ENCODE measurements around the gene GPRIN2. TPM values are rescaled to one million over a fixed set of nuclear protein-coding genes. Genes with fewer than 3 reads are reported as not detected.

Gene GPRIN2
- total RNA-seq, 1 experiment from 2014 or later, result 12.8 TPM

GRCh38 chr10:46545861-46546590 lies 10.4 kb downstream of the GPRIN2 start:
- no peak overlapping the region for H3K4me3 Mint-ChIP-seq (ENCODE audit: low read depth, unreplicated experiment)
- CTCF ChIA-PET, result interaction anchor here (0.7 to 2.8 kb wide), 4 partner anchors 8 to 22 kb away, joined by 3 to 15 read pairs (median 8); partner anchors contain the start of gene GPRIN2
- no peaks in the 10 kb centered on the region for H3K9me3 Mint-ChIP-seq (ENCODE audit: low read depth, unreplicated experiment)
- peaks cover 31% of the 10 kb centered on the region for H3K4me1 Mint-ChIP-seq (ENCODE audit: low read depth, unreplicated experiment)
- DNase-seq, result peak; percentile 8
- H3K27me3 Mint-ChIP-seq (ENCODE audit: unreplicated experiment), result no peaks in the 10 kb centered on the region
- BruUV-seq (replicated peaks), result no TSS peak
- H3K36me3 Mint-ChIP-seq (ENCODE audit: insufficient read depth, unreplicated experiment), result no peaks in the 10 kb centered on the region
- no peak for TF ChIP-seq CTCF (IDR thresholded peaks at IDR 0.05; ENCODE audit: unreplicated experiment)
- intact Hi-C loops (cut with micrococcal nuclease; ENCODE audit: unreplicated experiment), result loop anchor here (1.0 kb wide), 1 partner anchor 318 kb away; no protein-coding TSS in a partner anchor
- H3K27ac Mint-ChIP-seq (ENCODE audit: unreplicated experiment), result no peak overlapping the region

DNA sequence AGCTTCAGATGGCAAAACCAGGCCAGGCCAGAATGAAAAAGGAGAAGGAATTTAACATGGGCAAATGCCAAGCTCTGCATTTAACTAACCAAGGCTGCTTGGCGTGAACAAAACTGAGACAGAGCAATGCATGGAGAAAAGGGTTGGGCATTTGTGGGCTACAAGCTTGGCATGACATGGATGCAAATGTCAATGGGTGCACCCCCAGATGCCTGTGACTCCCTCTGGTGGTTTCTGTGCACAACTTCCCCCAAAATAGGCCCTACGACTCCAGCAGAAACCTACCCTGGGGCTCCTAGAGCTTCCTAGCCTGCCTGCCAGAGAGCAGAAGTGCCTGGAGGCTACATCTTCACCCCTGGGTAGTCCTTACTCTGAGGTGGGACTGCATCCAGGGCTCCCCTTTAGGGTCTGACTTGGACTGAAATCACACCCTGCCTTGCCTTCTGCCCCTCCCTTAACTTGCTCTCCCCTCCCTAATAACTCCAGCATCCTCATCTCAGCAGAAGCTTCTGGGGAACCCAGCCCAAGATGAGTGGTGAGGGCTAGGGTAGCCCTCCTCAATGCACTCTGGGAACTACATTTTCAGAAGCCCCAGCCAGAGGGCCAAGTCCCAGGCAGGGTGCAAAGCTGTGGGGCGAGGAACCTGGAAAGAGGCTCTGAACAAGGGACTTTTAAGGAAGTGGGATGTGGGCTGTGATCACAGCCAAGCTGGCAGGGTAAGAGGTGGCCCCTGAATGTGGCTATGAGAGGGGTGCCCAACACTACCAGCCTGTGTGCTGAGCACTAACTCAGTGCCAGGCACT lies 11.3 kb downstream of the GPRIN2 start:
- no peak overlapping the region for H3K4me3 Mint-ChIP-seq (ENCODE audit: low read depth, unreplicated experiment)
- peak; percentile 89 for TF ChIP-seq CTCF (IDR thresholded peaks at IDR 0.05; ENCODE audit: unreplicated experiment)
- CTCF ChIA-PET, result interaction anchor here (0.7 to 2.8 kb wide), 10 partner anchors 8 to 21 kb away, joined by 3 to 15 read pairs (median 4); partner anchors contain the start of gene GPRIN2
- no TSS peak for BruUV-seq (replicated peaks)
- intact Hi-C loops (cut with micrococcal nuclease; ENCODE audit: unreplicated experiment), result loop anchor here (1.0 kb wide), 1 partner anchor 317 kb away; no protein-coding TSS in a partner anchor
- H3K9me3 Mint-ChIP-seq (ENCODE audit: low read depth, unreplicated experiment), result no peaks in the 10 kb centered on the region
- no peaks in the 10 kb centered on the region for H3K27me3 Mint-ChIP-seq (ENCODE audit: unreplicated experiment)
- no peak overlapping the region for H3K27ac Mint-ChIP-seq (ENCODE audit: unreplicated experiment)
- H3K4me1 Mint-ChIP-seq (ENCODE audit: low read depth, unreplicated experiment), result peaks cover 37% of the 10 kb centered on the region
- peak; percentile 70 for DNase-seq
- H3K36me3 Mint-ChIP-seq (ENCODE audit: insufficient read depth, unreplicated experiment), result peaks cover 6% of the 10 kb centered on the region

DNA sequence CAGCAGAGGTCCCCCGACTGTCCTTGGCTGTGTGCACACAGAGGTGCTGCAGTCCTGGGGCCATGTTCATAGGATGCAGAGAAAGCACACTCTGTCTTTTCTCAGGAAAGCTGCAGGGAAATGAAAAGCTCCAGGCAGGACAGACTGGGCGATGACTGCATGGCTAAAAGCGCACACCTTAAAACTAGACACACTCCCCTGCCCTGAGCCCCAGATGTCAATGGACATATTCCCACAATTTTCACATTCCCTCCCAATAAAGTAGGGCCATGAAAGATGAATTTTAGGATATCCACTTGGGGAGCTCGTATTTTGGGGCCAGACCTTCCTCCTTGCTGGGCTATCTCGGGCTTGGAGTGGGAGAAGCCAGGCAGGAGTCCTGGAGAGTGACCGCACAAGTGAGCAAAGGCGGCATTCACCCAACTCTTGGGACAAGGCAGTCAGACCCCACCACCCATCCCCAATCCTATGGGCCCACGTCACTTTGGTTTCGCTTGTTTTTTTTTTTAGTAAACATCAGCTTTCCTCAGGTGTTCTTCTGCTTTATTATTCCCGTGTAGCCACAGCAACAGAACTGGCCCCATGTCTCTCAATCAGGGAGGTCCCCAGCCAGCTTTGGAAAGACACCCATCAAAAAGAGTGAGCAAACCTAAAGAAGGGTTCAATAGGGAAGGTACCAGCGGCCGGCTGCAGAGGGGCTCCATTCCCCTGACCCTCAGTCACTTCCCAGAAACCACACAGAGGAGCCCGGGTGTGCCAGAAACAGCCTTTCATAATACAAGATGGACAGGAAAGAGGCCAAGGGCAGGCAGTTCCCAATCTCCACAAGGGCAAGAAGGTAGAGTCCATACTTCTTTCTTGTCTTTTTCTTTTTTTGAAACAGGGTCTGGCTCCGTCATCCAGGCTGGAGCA lies 12.7 kb downstream of the GPRIN2 start:
- Mint-ChIP-seq H3K4me1 (ENCODE audit: low read depth, unreplicated experiment) (peaks cover 48% of the 10 kb centered on the region), H3K36me3 (ENCODE audit: insufficient read depth, unreplicated experiment) (peaks cover 11% of the 10 kb centered on the region), H3K9me3 (ENCODE audit: low read depth, unreplicated experiment) (no peaks in the 10 kb centered on the region), H3K4me3 (ENCODE audit: low read depth, unreplicated experiment) (no peak overlapping the region), H3K27ac (ENCODE audit: unreplicated experiment) (no peak overlapping the region), H3K27me3 (ENCODE audit: unreplicated experiment) (no peaks in the 10 kb centered on the region)
- CTCF ChIA-PET, result interaction anchor here (0.6 to 2.8 kb wide), 6 partner anchors 7 to 268 kb away, joined by 3 to 15 read pairs (median 4); no protein-coding TSS in a partner anchor
- BruUV-seq (replicated peaks), result no TSS peak
- intact Hi-C loops (cut with micrococcal nuclease; ENCODE audit: unreplicated experiment), result no loop called here
- peak; percentile 10 for DNase-seq
- TF ChIP-seq CTCF (IDR thresholded peaks at IDR 0.05; ENCODE audit: unreplicated experiment), result no peak

Measured in Calu3 (cell line).